Fibroblast of skin of scalp (primary cell): ENCODE measurements around the gene EDN3.
A peak's percentile ranks its signal among the peaks of the same experiment; 100 is the strongest.
"Not testable (repeated sequence)": the region's sequence is repeated elsewhere in the genome, so short reads cannot be mapped to it uniquely, and the experiment has no call there.

Experiments used
- DNase-seq: peaks from one replicate; pipeline ENCODE4 v3.0.0-alpha.2; 2013

The EDN3 gene

GRCh38 chr20:59336540-59336939 lies 36.1 kb downstream of the EDN3 start:
- no peak for DNase-seq

- not testable (repeated sequence) for DNase-seq
Observed at GRCh38 chr20:59338444-59338843, 38.0 kb downstream of the EDN3 start.

GRCh38 chr20:59340201-59340885 lies 39.9 kb downstream of the EDN3 start:
- DNase-seq: peak; percentile 29

- not testable (repeated sequence) for DNase-seq
Observed at GRCh38 chr20:59341285-59342022, 41.0 kb downstream of the EDN3 start.

GRCh38 chr20:59342023-59342957 lies 41.9 kb downstream of the EDN3 start:
- no peak for DNase-seq

GRCh38 chr20:59346061-59346460 lies 45.6 kb downstream of the EDN3 start:
- DNase-seq: peak; percentile 45

GRCh38 chr20:59349277-59349676 lies 48.9 kb downstream of the EDN3 start:
- no peak for DNase-seq

GRCh38 chr20:59350330-59351156 lies 50.1 kb downstream of the EDN3 start:
- no peak for DNase-seq

- DNase-seq: peak; percentile 88
Observed at GRCh38 chr20:59351157-59352040, 51.0 kb downstream of the EDN3 start.

GRCh38 chr20:59352541-59352940 lies 52.1 kb downstream of the EDN3 start:
- no peak for DNase-seq

GRCh38 chr20:59352990-59353389 lies 52.6 kb downstream of the EDN3 start:
- DNase-seq: no peak

GRCh38 chr20:59354460-59354859 lies 54.0 kb downstream of the EDN3 start:
- no peak for DNase-seq

GRCh38 chr20:59355242-59355641 lies 54.8 kb downstream of the EDN3 start:
- no peak for DNase-seq

GRCh38 chr20:59356662-59357165 lies 56.3 kb downstream of the EDN3 start:
- no peak for DNase-seq

GRCh38 chr20:59358793-59359192 lies 58.4 kb downstream of the EDN3 start:
- DNase-seq: not testable (repeated sequence)

GRCh38 chr20:59359906-59360725 lies 59.7 kb downstream of the EDN3 start:
- no peak for DNase-seq

- no peak for DNase-seq
Observed at GRCh38 chr20:59360934-59361333, 60.5 kb downstream of the EDN3 start.

GRCh38 chr20:59361411-59361810 lies 61.0 kb downstream of the EDN3 start:
- DNase-seq: no peak

GRCh38 chr20:59363101-59363500 lies 62.7 kb downstream of the EDN3 start:
- DNase-seq: no peak

GRCh38 chr20:59364611-59365010 lies 64.2 kb downstream of the EDN3 start:
- no peak for DNase-seq
